ENCODE data around the gene CRISPLD2. TPM values are rescaled to one million over a fixed set of nuclear protein-coding genes. Genes with fewer than 3 reads are reported as not detected.

CRISPLD2 gene
- total and polyA plus RNA-seq, 4 donors = 8.9 to 192 (median 70.5) TPM

DNA sequence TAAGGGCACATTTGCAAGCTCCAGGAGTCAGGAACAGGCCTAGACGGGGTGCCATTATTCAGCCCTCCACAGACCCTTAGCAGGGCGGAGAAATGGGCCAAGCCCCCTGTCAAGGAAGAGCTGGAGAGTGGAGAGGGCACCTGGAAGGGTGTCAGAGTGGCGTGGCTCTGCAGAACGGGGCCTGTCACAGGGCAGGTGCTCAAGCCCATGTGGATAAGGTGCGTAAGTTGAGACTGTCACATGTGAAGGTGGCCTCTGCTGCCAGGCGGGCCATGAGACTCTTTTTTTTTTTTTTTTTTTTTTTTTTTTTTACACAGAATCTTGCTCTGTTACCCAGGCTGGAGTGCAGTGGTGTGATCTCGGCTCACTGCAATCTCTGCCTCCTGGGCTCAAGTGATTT lies 12.0 kb upstream of the CRISPLD2 start:
- no peak for DNase-seq
- no peak for ATAC-seq (ENCODE audit: low FRiP score)
- Histone ChIP-seq H3K27me3 (ENCODE audit: control insufficient read depth in 1 of 2, insufficient read depth in 2 of 2, low read length in 1 of 2) (no peaks in the 10 kb centered on the region), H3K9me3 (ENCODE audit: control insufficient read depth, low read length) (no peaks in the 10 kb centered on the region), H3K36me3 (ENCODE audit: control insufficient read depth in 1 of 2, insufficient read depth in 2 of 2, low read length in 1 of 2) (no peaks in the 10 kb centered on the region), H3K27ac (ENCODE audit: low read depth in 1 of 2, low read length in 2 of 2) (no peak overlapping the region), H3K4me1 (ENCODE audit: control insufficient read depth in 1 of 2, insufficient read depth in 2 of 2, low read length in 2 of 2) (no peaks in the 10 kb centered on the region), H3K4me3 (ENCODE audit: low read length in 2 of 2) (no peak overlapping the region)
- WGBS, 2 donors = 92 to 95% methylated on average over 7 of the region's 7 CpGs
- intact Hi-C loops (cut with DNase I) = no loop called here

DNA sequence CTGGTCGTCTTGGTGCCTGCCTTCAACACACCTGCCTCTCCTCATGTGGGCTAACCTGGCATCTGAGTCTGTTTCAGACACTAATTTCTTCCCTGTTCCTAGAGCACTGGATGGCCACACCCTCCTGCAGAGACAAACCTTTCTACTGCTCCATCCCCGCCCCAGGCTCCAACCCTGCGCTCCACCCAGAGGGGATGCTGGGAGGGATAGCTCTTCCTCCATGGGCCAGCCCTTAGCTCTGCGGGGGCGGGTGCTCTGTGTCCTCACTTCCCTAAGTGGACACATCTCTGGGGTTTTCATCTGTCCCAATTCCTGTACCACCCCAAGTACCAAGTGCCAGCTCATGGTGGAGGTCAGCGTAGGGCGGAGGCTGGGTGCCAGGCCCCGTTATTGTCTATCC lies 11.0 kb upstream of the CRISPLD2 start:
- 77 to 90% methylated on average over 8 of the region's 8 CpGs for WGBS, 2 donors
- Histone ChIP-seq H3K4me1 (ENCODE audit: control insufficient read depth in 1 of 2, insufficient read depth in 2 of 2, low read length in 2 of 2) (no peaks in the 10 kb centered on the region), H3K27me3 (ENCODE audit: control insufficient read depth in 1 of 2, insufficient read depth in 2 of 2, low read length in 1 of 2) (no peaks in the 10 kb centered on the region), H3K27ac (ENCODE audit: low read depth in 1 of 2, low read length in 2 of 2) (no peak overlapping the region), H3K36me3 (ENCODE audit: control insufficient read depth in 1 of 2, insufficient read depth in 2 of 2, low read length in 1 of 2) (no peaks in the 10 kb centered on the region), H3K9me3 (ENCODE audit: control insufficient read depth, low read length) (no peaks in the 10 kb centered on the region), H3K4me3 (ENCODE audit: low read length in 2 of 2) (no peak overlapping the region)
- no peak for DNase-seq
- no peak for ATAC-seq (ENCODE audit: low FRiP score)
- intact Hi-C loops (cut with DNase I) = no loop called here

DNA sequence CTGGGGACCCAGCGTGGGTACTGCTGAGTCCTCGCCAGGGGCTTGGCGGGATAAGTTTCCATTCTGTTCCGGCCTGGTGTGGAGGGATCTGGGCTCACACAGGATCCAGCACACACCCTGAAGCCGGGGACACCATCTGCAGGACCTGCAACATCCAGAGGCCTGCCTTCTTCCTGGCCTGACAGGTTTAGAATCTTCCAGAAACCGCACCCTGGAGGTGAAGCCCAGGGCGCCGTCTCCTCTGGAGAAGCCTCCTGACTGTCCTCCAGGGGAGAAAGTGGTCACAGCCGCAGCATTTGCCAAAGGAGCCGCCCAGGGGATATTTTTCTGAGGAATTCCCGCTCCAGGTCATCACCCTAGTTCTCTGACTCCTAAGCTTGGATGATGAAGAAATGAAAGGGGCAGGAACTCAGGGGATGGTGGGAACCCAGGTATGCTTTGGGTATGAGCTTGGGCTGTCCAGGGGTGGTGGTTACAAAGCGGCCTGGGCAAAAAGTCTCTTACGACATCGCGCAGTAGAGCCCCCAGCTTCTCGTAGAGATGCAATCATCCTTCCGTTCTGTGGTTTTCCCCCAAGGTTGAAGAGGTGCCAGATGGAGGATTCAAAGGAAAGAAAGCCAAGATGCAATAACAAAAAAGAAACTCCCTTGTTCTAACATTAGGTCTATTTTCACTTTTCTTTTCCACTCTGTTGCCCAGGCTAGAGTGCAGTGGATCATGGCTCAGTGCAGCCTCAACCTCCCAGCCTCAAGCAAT lies 9.1 kb upstream of the CRISPLD2 start:
- 87 to 89% methylated on average over 17 of the region's 17 CpGs for WGBS, 2 donors
- Histone ChIP-seq H3K27me3 (ENCODE audit: control insufficient read depth in 1 of 2, insufficient read depth in 2 of 2, low read length in 1 of 2) (no peaks in the 10 kb centered on the region), H3K9me3 (ENCODE audit: control insufficient read depth, low read length) (no peaks in the 10 kb centered on the region), H3K36me3 (ENCODE audit: control insufficient read depth in 1 of 2, insufficient read depth in 2 of 2, low read length in 1 of 2) (no peaks in the 10 kb centered on the region), H3K4me3 (ENCODE audit: low read length in 2 of 2) (no peak overlapping the region), H3K4me1 (ENCODE audit: control insufficient read depth in 1 of 2, insufficient read depth in 2 of 2, low read length in 2 of 2) (no peaks in the 10 kb centered on the region), H3K27ac (ENCODE audit: low read depth in 1 of 2, low read length in 2 of 2) (no peak overlapping the region)
- intact Hi-C loops (cut with DNase I) = no loop called here
- DNase-seq (no peak), ATAC-seq (ENCODE audit: low FRiP score) (peak; percentile 74)

DNA sequence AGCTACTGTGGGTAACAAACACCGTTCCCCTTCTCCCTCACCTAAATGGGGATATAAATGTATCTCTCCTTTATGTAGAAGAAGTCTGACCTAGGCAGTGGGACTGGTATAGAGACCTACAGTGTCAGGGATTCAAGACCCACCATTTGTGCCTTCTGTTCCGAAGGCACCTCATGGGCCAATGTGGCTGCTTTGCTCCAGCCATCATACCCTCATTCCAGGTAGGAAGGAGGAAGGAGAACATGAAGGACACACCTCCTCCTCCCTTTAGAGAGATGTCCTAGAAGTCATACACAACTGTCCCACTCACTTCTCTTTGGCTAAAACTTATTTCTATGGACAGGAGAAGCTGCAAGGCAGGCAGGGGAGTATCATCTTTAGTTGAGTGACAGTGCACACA lies 8.3 kb upstream of the CRISPLD2 start:
- DNase-seq (no peak), ATAC-seq (ENCODE audit: low FRiP score) (no peak)
- WGBS, 2 donors = 99 to 100% methylated on average over 2 of the region's 2 CpGs
- Histone ChIP-seq H3K9me3 (ENCODE audit: control insufficient read depth, low read length) (no peaks in the 10 kb centered on the region), H3K4me3 (ENCODE audit: low read length in 2 of 2) (no peak overlapping the region), H3K36me3 (ENCODE audit: control insufficient read depth in 1 of 2, insufficient read depth in 2 of 2, low read length in 1 of 2) (no peaks in the 10 kb centered on the region), H3K4me1 (ENCODE audit: control insufficient read depth in 1 of 2, insufficient read depth in 2 of 2, low read length in 2 of 2) (no peaks in the 10 kb centered on the region), H3K27me3 (ENCODE audit: control insufficient read depth in 1 of 2, insufficient read depth in 2 of 2, low read length in 1 of 2) (no peaks in the 10 kb centered on the region), H3K27ac (ENCODE audit: low read depth in 1 of 2, low read length in 2 of 2) (no peak overlapping the region)
- intact Hi-C loops (cut with DNase I) = no loop called here

- no peaks in the 10 kb centered on the region for H3K36me3 ChIP-seq (ENCODE audit: control insufficient read depth in 1 of 2, insufficient read depth in 2 of 2, low read length in 1 of 2)
- no peak overlapping the region for H3K27ac ChIP-seq (ENCODE audit: low read depth in 1 of 2, low read length in 2 of 2)
- WGBS, 2 donors = 74 to 75% methylated on average over 15 of the region's 15 CpGs
- no peak overlapping the region for H3K4me3 ChIP-seq (ENCODE audit: low read length in 2 of 2)
- H3K9me3 ChIP-seq (ENCODE audit: control insufficient read depth, low read length) = no peaks in the 10 kb centered on the region
- H3K27me3 ChIP-seq (ENCODE audit: control insufficient read depth in 1 of 2, insufficient read depth in 2 of 2, low read length in 1 of 2) = no peaks in the 10 kb centered on the region
- H3K4me1 ChIP-seq (ENCODE audit: control insufficient read depth in 1 of 2, insufficient read depth in 2 of 2, low read length in 2 of 2) = no peaks in the 10 kb centered on the region
- no peak for ATAC-seq (ENCODE audit: low FRiP score)
- DNase-seq = no peak
- intact Hi-C loops (cut with DNase I) = no loop called here
Measured at GRCh38 chr16:84813141-84813934, 6.4 kb upstream of the CRISPLD2 start.

GRCh38 chr16:84815462-84815861 lies 4.3 kb upstream of the CRISPLD2 start:
- Histone ChIP-seq H3K27me3 (ENCODE audit: control insufficient read depth in 1 of 2, insufficient read depth in 2 of 2, low read length in 1 of 2) (no peaks in the 10 kb centered on the region), H3K9me3 (ENCODE audit: control insufficient read depth, low read length) (no peaks in the 10 kb centered on the region), H3K36me3 (ENCODE audit: control insufficient read depth in 1 of 2, insufficient read depth in 2 of 2, low read length in 1 of 2) (no peaks in the 10 kb centered on the region), H3K27ac (ENCODE audit: low read depth in 1 of 2, low read length in 2 of 2) (no peak overlapping the region), H3K4me1 (ENCODE audit: control insufficient read depth in 1 of 2, insufficient read depth in 2 of 2, low read length in 2 of 2) (no peaks in the 10 kb centered on the region), H3K4me3 (ENCODE audit: low read length in 2 of 2) (no peak overlapping the region)
- ATAC-seq (ENCODE audit: low FRiP score) (no peak), DNase-seq (no peak)
- 68 to 70% methylated on average over 7 of the region's 7 CpGs for WGBS, 2 donors
- intact Hi-C loops (cut with DNase I) = no loop called here

- intact Hi-C loops (cut with DNase I) = no loop called here
- ATAC-seq (ENCODE audit: low FRiP score) (no peak), DNase-seq (no peak)
- H3K9me3 ChIP-seq (ENCODE audit: control insufficient read depth, low read length) = no peaks in the 10 kb centered on the region
- no peak overlapping the region for H3K4me3 ChIP-seq (ENCODE audit: low read length in 2 of 2)
- H3K27me3 ChIP-seq (ENCODE audit: control insufficient read depth in 1 of 2, insufficient read depth in 2 of 2, low read length in 1 of 2) = no peaks in the 10 kb centered on the region
- H3K4me1 ChIP-seq (ENCODE audit: control insufficient read depth in 1 of 2, insufficient read depth in 2 of 2, low read length in 2 of 2) = no peaks in the 10 kb centered on the region
- no peaks in the 10 kb centered on the region for H3K36me3 ChIP-seq (ENCODE audit: control insufficient read depth in 1 of 2, insufficient read depth in 2 of 2, low read length in 1 of 2)
- WGBS, 2 donors = 95 to 96% methylated on average over 7 of the region's 7 CpGs
- no peak overlapping the region for H3K27ac ChIP-seq (ENCODE audit: low read depth in 1 of 2, low read length in 2 of 2)
Measured at GRCh38 chr16:84816023-84816422, 3.8 kb upstream of the CRISPLD2 start.

GRCh38 chr16:84816485-84816884 lies 3.3 kb upstream of the CRISPLD2 start:
- H3K27me3 ChIP-seq (ENCODE audit: control insufficient read depth in 1 of 2, insufficient read depth in 2 of 2, low read length in 1 of 2) = no peaks in the 10 kb centered on the region
- WGBS, 2 donors = 87% methylated on average over 10 of the region's 10 CpGs
- no peaks in the 10 kb centered on the region for H3K9me3 ChIP-seq (ENCODE audit: control insufficient read depth, low read length)
- intact Hi-C loops (cut with DNase I) = no loop called here
- DNase-seq (no peak), ATAC-seq (ENCODE audit: low FRiP score) (no peak)
- no peaks in the 10 kb centered on the region for H3K4me1 ChIP-seq (ENCODE audit: control insufficient read depth in 1 of 2, insufficient read depth in 2 of 2, low read length in 2 of 2)
- no peak overlapping the region for H3K4me3 ChIP-seq (ENCODE audit: low read length in 2 of 2)
- H3K36me3 ChIP-seq (ENCODE audit: control insufficient read depth in 1 of 2, insufficient read depth in 2 of 2, low read length in 1 of 2) = no peaks in the 10 kb centered on the region
- H3K27ac ChIP-seq (ENCODE audit: low read depth in 1 of 2, low read length in 2 of 2) = no peak overlapping the region

DNA sequence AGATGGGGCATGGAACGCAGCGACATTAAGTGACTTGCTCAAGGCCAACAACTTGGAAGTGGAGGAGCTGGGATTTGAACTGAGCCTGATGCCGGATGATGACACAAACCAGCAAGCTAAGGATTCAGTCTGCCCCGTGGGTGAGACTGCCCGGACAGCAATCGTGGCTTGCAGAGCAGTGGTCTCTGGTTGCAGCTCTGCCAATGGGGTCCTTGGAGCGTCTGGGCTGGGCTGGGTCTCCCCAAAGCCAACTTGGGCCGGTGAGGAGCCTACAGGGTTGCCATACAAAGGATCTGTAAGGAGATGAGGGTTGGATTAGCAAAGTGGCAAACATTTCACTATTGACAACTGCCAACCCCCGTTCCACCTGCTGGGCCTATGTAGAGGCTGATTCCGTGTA lies 2.6 kb upstream of the CRISPLD2 start:
- DNase-seq (no peak), ATAC-seq (ENCODE audit: low FRiP score) (no peak)
- 93% methylated on average over 10 of the region's 10 CpGs for WGBS, 2 donors
- Histone ChIP-seq H3K9me3 (ENCODE audit: control insufficient read depth, low read length) (no peaks in the 10 kb centered on the region), H3K4me1 (ENCODE audit: control insufficient read depth in 1 of 2, insufficient read depth in 2 of 2, low read length in 2 of 2) (no peaks in the 10 kb centered on the region), H3K36me3 (ENCODE audit: control insufficient read depth in 1 of 2, insufficient read depth in 2 of 2, low read length in 1 of 2) (no peaks in the 10 kb centered on the region), H3K27ac (ENCODE audit: low read depth in 1 of 2, low read length in 2 of 2) (no peak overlapping the region), H3K4me3 (ENCODE audit: low read length in 2 of 2) (no peak overlapping the region), H3K27me3 (ENCODE audit: control insufficient read depth in 1 of 2, insufficient read depth in 2 of 2, low read length in 1 of 2) (no peaks in the 10 kb centered on the region)
- intact Hi-C loops (cut with DNase I) = no loop called here
